HepG2 (cell line): ENCODE data around the gene IMMT. TPM values are rescaled to one million over a fixed set of nuclear protein-coding genes. Genes with fewer than 3 reads are reported as not detected.

Experiments
- ATAD3A ChIP-seq: sonication (generic); formaldehyde crosslinking; IDR thresholded peaks from 2 replicates; pipeline ENCODE4 v1.4.0; 2020; ENCODE audit warnings: missing genetic modification reagents
- CBX1 ChIP-seq: IDR thresholded peaks from one replicate; pipeline ENCODE4 v1.6.1; 2016; ENCODE audit warnings: antibody characterized with exemption, low read depth
- DR1 ChIP-seq: sonication (generic); formaldehyde crosslinking; IDR thresholded peaks from 2 replicates; pipeline ENCODE4 v1.8.0; 2021; ENCODE audit warnings: mild to moderate bottlenecking, missing genetic modification reagents, inconsistent platforms
- GTF2F1 ChIP-seq: fragments of 150-350 bp; IDR thresholded peaks from 2 replicates; pipeline ENCODE4 v1.6.1; 2014; ENCODE audit warnings: low read length
- KLF12 ChIP-seq: sonication (generic); formaldehyde crosslinking; IDR thresholded peaks from 2 replicates; pipeline ENCODE4 v1.4.0; 2020; ENCODE audit warnings: missing genetic modification reagents, borderline replicate concordance
- LCORL ChIP-seq, 2 experiments: fragments of 450-650 bp in 1 of 2; sonication (generic) in 1 of 2; formaldehyde crosslinking in 1 of 2; IDR thresholded peaks; 2 replicates each; pipeline versions ENCODE4 v1.5.0 to v1.6.1; 2017 to 2020; ENCODE audit warnings: antibody characterized with exemption in 1 of 2, missing genetic modification reagents in 1 of 2
- MEF2D ChIP-seq: sonication (generic); formaldehyde crosslinking; IDR thresholded peaks from 2 replicates; pipeline ENCODE4 v1.5.1; 2020; ENCODE audit warnings: mild to moderate bottlenecking, missing genetic modification reagents
- RFX3 ChIP-seq: IDR thresholded peaks from 2 replicates; pipeline ENCODE4 v1.6.1; 2016; ENCODE audit warnings: missing biosample characterization, missing genetic modification reagents
- SOX6 ChIP-seq, 2 experiments: fragments of 450-650 bp in 1 of 2; sonication (generic) in 1 of 2; formaldehyde crosslinking in 1 of 2; IDR thresholded peaks; 2 replicates each; pipeline versions ENCODE4 v1.4.0 to v1.6.1; 2017 to 2020; ENCODE audit warnings: antibody characterized with exemption in 1 of 2, mild to moderate bottlenecking in 1 of 2, missing genetic modification reagents in 1 of 2
- SP4 ChIP-seq: sonication (generic); formaldehyde crosslinking; IDR thresholded peaks from 2 replicates; pipeline ENCODE4 v1.8.1; 2023; ENCODE audit warnings: mild to moderate bottlenecking, missing genetic modification reagents
- SRSF4 ChIP-seq: fragments of 200-400 bp; formaldehyde crosslinking; IDR thresholded peaks from one replicate; pipeline ENCODE4 v1.6.1; 2018; ENCODE audit warnings: mild to moderate bottlenecking, low read depth, low read length, moderate library complexity; ENCODE audit not compliant: poor library complexity, severe bottlenecking
- TCF7L2 ChIP-seq: IDR thresholded peaks from 2 replicates; pipeline ENCODE4 v1.6.1; 2011; ENCODE audit warnings: mild to moderate bottlenecking, low read depth, low read length, moderate library complexity
- TRIM24 ChIP-seq: sonication (generic); formaldehyde crosslinking; IDR thresholded peaks from 2 replicates; pipeline ENCODE4 v1.8.0; 2022; ENCODE audit warnings: mild to moderate bottlenecking, missing genetic modification reagents
- ZKSCAN1 ChIP-seq: fragments of 150-350 bp; IDR thresholded peaks from 2 replicates; pipeline ENCODE4 v1.6.1; 2014; ENCODE audit warnings: low read length
- ZNF282 ChIP-seq: fragments of 450-650 bp; IDR thresholded peaks from 2 replicates; pipeline ENCODE4 v1.6.1; 2018; ENCODE audit not compliant: partially characterized antibody
- ZNF329 ChIP-seq: sonication (generic); formaldehyde crosslinking; IDR thresholded peaks from 2 replicates; pipeline ENCODE4 v1.9.0; 2021; ENCODE audit warnings: low read depth, mild to moderate bottlenecking, missing genetic modification reagents
- ZNF562 ChIP-seq: sonication (generic); formaldehyde crosslinking; IDR thresholded peaks from 2 replicates; pipeline ENCODE4 v1.8.0; 2022; ENCODE audit warnings: missing genetic modification reagents, borderline replicate concordance
- ZNF614 ChIP-seq: IDR thresholded peaks from 2 replicates; pipeline ENCODE4 v1.6.1; 2018; ENCODE audit warnings: missing biosample characterization, missing genetic modification reagents, inconsistent platforms, borderline replicate concordance
- ZNF644 ChIP-seq: IDR thresholded peaks from 2 replicates; pipeline ENCODE4 v1.6.1; 2016; ENCODE audit warnings: low read depth
- ZNF839 ChIP-seq: sonication (generic); formaldehyde crosslinking; IDR thresholded peaks from 2 replicates; pipeline ENCODE4 v1.4.0; 2020; ENCODE audit warnings: missing genetic modification reagents, mild to moderate bottlenecking, borderline replicate concordance
- ZNF878 ChIP-seq: sonication (generic); formaldehyde crosslinking; IDR thresholded peaks from 2 replicates; pipeline ENCODE4 v1.8.1; 2023; ENCODE audit warnings: mild to moderate bottlenecking, missing genetic modification reagents, moderate library complexity
- polyA plus RNA-seq, 8 experiments: library from polyadenylated mRNA; depleted of rRNA in 3 of 8; stranded (reverse) in 7 of 8; unstranded in 1 of 8; fragments of >200 nt; fragmentation: Illumina TruSeq in 4 of 8; extraction: Trizol in 4 of 8; gene quantifications; 2 replicates each; pipeline versions ENCODE4 v1.2.1 to v1.2.3, GENCODE V29; 2011 to 2016; ENCODE audit warnings: low read depth in 4 of 8, missing spikeins in 1 of 8, mixed read lengths in 1 of 8; ENCODE audit not compliant: insufficient read depth in 1 of 8
- total RNA-seq, 5 experiments: library from RNA; depleted of rRNA; stranded (reverse); fragments of >200 nt; fragmentation: Illumina TruSeq; extraction: Trizol; gene quantifications; 2 replicates each; pipeline ENCODE4 v1.2.3, GENCODE V29; 2016; ENCODE audit warnings: low read depth in 1 of 5
- TF ChIP-seq, protein P1 (sequence below): sonication (generic); formaldehyde crosslinking; IDR thresholded peaks from 2 replicates; pipeline ENCODE4 v1.4.0; 2020; ENCODE audit warnings: missing genetic modification reagents, borderline replicate concordance
- TF ChIP-seq, protein P2 (sequence below): sonication (generic); formaldehyde crosslinking; IDR thresholded peaks from 2 replicates; pipeline ENCODE4 v1.8.1; 2022; ENCODE audit warnings: mild to moderate bottlenecking, missing genetic modification reagents
- TF ChIP-seq, protein P3 (sequence below): sonication (generic); formaldehyde crosslinking; IDR thresholded peaks from 2 replicates; pipeline ENCODE4 v1.8.1; 2023; ENCODE audit warnings: mild to moderate bottlenecking, missing genetic modification reagents

Gene IMMT
- total and polyA plus RNA-seq, 2 of the 13 experiments (the other 11 are each of a cell fraction or from before 2014, with no cell fraction given), result 63.5 to 119 TPM

DNA sequence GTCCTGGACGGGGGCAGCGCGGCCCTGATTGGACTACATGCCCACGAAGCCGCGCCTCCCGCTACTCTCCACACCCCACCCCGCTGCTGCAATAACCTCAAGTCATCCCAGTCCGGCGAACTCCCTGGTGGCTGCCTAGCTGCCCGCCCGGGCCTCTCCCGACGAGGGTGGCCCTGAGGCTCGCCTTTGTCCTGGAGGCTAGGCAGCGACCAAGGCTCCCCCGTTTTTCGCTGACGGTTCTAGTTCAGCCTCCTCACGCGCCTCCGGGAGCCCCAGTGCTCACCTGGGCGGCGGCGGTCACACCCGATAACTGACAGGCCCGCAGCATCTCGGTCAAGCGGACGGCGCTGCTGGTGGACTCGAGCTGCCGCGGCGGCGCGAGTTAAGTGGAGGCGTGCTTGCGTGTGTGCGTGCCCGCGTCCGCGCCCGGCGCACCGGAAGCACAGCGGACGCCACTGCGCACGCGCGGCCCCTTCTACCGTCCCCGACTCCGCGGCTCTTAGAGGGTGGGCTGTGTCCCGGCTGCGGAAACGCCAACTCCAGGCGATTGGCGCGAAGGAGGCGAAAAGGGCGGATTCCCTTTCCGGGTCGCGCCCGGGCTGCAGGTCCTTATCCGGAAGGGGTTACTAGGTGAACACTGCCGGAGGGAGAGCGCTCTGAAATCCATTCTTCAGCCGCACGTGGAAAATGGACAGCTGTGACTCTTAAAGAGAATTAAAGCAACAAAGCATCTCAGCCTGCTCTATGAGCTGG, at the start of gene IMMT (continued):
- TF ChIP-seq ZNF878 (CRISPR knock-in tag) (peak; percentile 73), SRSF4 (no peak), ZNF282 (no peak), TCF7L2 (no peak), KLF12 (CRISPR knock-in tag) (peak; percentile 100), ZNF562 (no peak), SP4 (peak; percentile 90), MEF2D (peak; percentile 82), ZNF644 (no peak), LCORL (IDR thresholded peaks at IDR 0.05) (no peak), LCORL (CRISPR knock-in tag; IDR thresholded peaks at IDR 0.05) (peak; percentile 73), ZNF614 (CRISPR knock-in tag) (peak; percentile 87), ZNF839 (CRISPR knock-in tag) (peak; percentile 83; the same call in 1 of the 2 replicates), TRIM24 (CRISPR knock-in tag) (no peak), ZNF329 (CRISPR knock-in tag) (0 out of 2 replicates have a peak, but pooled peaks have one; percentile 74), GTF2F1 (no peak), ZKSCAN1 (no peak), CBX1 (peak; percentile 21), RFX3 (CRISPR knock-in tag) (no peak), ATAD3A (CRISPR knock-in tag) (no peak), SOX6 (IDR thresholded peaks at IDR 0.05) (no peak), SOX6 (CRISPR knock-in tag; IDR thresholded peaks at IDR 0.05) (peak; percentile 87), DR1 (peak; percentile 96)
- TF ChIP-seq, protein P1, sequence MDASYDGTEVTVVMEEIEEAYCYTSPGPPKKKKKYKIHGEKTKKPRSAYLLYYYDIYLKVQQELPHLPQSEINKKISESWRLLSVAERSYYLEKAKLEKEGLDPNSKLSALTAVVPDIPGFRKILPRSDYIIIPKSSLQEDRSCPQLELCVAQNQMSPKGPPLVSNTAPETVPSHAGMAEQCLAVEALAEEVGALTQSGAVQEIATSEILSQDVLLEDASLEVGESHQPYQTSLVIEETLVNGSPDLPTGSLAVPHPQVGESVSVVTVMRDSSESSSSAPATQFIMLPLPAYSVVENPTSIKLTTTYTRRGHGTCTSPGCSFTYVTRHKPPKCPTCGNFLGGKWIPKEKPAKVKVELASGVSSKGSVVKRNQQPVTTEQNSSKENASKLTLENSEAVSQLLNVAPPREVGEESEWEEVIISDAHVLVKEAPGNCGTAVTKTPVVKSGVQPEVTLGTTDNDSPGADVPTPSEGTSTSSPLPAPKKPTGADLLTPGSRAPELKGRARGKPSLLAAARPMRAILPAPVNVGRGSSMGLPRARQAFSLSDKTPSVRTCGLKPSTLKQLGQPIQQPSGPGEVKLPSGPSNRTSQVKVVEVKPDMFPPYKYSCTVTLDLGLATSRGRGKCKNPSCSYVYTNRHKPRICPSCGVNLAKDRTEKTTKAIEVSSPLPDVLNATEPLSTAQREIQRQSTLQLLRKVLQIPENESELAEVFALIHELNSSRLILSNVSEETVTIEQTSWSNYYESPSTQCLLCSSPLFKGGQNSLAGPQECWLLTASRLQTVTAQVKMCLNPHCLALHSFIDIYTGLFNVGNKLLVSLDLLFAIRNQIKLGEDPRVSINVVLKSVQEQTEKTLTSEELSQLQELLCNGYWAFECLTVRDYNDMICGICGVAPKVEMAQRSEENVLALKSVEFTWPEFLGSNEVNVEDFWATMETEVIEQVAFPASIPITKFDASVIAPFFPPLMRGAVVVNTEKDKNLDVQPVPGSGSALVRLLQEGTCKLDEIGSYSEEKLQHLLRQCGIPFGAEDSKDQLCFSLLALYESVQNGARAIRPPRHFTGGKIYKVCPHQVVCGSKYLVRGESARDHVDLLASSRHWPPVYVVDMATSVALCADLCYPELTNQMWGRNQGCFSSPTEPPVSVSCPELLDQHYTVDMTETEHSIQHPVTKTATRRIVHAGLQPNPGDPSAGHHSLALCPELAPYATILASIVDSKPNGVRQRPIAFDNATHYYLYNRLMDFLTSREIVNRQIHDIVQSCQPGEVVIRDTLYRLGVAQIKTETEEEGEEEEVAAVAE (CRISPR knock-in tag), result peak; percentile 90; the same call in 1 of the 2 replicates
- TF ChIP-seq, protein P2, sequence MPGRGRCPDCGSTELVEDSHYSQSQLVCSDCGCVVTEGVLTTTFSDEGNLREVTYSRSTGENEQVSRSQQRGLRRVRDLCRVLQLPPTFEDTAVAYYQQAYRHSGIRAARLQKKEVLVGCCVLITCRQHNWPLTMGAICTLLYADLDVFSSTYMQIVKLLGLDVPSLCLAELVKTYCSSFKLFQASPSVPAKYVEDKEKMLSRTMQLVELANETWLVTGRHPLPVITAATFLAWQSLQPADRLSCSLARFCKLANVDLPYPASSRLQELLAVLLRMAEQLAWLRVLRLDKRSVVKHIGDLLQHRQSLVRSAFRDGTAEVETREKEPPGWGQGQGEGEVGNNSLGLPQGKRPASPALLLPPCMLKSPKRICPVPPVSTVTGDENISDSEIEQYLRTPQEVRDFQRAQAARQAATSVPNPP (CRISPR knock-in tag), result peak; percentile 87
- TF ChIP-seq, protein P3, sequence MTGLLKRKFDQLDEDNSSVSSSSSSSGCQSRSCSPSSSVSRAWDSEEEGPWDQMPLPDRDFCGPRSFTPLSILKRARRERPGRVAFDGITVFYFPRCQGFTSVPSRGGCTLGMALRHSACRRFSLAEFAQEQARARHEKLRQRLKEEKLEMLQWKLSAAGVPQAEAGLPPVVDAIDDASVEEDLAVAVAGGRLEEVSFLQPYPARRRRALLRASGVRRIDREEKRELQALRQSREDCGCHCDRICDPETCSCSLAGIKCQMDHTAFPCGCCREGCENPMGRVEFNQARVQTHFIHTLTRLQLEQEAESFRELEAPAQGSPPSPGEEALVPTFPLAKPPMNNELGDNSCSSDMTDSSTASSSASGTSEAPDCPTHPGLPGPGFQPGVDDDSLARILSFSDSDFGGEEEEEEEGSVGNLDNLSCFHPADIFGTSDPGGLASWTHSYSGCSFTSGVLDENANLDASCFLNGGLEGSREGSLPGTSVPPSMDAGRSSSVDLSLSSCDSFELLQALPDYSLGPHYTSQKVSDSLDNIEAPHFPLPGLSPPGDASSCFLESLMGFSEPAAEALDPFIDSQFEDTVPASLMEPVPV, result peak; percentile 87; the same call in 1 of the 2 replicates
